ENCODE measurements around the gene ITIH6.
A peak's percentile ranks its signal among the peaks of the same experiment; 100 is the strongest.
"Not testable (repeated sequence)": the region's sequence is repeated elsewhere in the genome, so short reads cannot be mapped to it uniquely, and the experiment has no call there.

ITIH6 gene

GRCh38 chrX:54808109-54808604 lies 10.1 kb upstream of the ITIH6 start:
- peak; percentile 11 for DNase-seq (ENCODE audit: low read depth)

DNA sequence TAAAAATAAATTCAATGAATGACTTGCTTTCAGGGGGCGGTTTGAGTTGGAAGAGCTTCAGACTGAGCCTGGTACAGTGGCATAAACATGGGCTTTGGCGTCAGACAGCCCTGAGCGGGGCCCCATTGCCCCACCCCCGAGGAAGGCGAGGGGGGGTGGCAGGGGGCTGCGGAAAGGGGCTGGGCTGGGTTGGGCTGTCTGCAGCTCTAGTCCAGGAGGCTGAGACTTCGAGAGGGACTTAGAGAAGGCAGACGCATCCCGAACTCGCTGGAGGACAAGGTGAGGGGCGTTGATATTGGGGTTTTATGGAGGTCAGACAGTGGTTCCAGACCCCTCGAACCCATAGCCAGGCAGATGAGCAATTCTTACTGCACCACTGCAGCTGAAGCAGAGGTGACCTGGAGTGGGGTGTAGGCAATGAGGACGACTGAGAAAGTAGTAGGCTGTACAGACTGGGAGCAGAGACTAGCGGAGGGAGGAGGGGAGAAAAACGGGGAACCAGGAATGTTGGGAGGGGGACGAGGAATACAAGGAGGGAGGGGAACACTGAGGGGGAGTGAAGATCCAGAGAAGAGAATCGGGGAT lies 9.6 kb upstream of the ITIH6 start, which contains the start of gene MAGED2:
Gene MAGED2 (plus strand): TSS at position 222 of the 585 bp plus-strand sequence. CDS start 1,587 bp downstream, outside the sequence.
- no peak for DNase-seq (ENCODE audit: low read depth)

GRCh38 chrX:54799046-54799445 lies 991 bp upstream of the ITIH6 start:
- DNase-seq (ENCODE audit: low read depth): no peak

- no peak for DNase-seq (ENCODE audit: low read depth)
Measured at GRCh38 chrX:54794795-54795194, 3.3 kb downstream of the ITIH6 start.

GRCh38 chrX:54794028-54794427 lies 4.0 kb downstream of the ITIH6 start:
- DNase-seq (ENCODE audit: low read depth): no peak

DNA sequence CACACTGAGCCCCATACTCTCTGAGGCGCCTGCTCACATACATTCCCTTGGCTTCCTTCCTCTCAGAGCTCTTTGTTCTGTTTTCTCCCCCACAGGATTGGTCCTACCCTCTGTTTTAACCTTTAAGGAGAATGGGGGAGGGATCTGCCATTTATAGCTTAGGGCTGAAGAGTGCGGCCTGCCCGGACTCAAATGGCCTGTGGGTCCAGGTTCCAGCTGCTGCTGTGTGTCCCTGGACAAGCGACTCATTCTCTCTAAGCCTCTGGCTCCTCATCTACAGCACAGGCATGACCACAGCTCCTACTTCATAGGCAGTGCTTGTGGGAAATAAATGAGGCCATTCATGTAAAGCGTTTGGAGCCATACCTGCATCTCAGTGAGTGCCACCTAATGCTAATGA lies 8.7 kb downstream of the ITIH6 start:
- DNase-seq (ENCODE audit: low read depth): not testable (repeated sequence)

DNA sequence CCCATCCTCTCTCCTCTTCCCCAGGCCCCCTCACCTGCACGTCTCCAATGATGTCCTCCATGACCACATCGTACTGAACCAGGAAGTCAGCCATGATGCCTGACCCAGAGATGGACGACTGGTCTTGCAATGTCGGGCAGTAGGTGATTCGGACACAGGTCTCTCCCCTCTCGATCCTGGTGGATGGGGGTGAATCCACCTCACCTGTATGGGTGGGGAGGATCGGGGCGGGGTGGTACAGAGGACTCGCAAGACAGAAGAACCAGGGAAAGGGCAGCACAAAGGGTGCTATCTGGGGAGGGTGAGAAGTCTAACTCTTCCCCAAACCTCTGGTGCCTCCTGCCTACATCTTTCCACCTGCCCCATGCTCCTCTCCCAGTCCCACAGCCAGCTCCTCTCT lies 9.6 kb downstream of the ITIH6 start:
- no peak for DNase-seq (ENCODE audit: low read depth)

DNA sequence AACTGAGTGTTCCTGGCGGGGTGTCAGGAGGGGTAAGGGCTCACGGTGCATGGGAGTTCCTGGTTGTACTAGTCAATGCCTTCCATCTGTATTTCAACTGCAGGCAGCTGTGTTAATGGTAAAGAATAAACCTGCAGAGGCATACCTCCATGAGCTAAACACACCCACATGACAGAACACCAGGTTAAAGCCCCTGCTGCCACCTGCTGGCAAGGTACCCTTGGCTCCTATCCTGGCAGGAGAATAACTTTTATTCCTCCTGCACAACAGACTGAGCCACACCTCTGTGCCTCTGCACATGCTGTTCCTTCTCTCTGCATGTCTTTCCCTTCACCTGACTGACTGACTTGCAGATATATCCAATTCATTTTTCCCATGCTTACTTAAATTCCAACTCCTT lies 11.1 kb downstream of the ITIH6 start:
- no peak for DNase-seq (ENCODE audit: low read depth)

- DNase-seq (ENCODE audit: low read depth): no peak
Measured at GRCh38 chrX:54785901-54786300, 12.2 kb downstream of the ITIH6 start.

DNA sequence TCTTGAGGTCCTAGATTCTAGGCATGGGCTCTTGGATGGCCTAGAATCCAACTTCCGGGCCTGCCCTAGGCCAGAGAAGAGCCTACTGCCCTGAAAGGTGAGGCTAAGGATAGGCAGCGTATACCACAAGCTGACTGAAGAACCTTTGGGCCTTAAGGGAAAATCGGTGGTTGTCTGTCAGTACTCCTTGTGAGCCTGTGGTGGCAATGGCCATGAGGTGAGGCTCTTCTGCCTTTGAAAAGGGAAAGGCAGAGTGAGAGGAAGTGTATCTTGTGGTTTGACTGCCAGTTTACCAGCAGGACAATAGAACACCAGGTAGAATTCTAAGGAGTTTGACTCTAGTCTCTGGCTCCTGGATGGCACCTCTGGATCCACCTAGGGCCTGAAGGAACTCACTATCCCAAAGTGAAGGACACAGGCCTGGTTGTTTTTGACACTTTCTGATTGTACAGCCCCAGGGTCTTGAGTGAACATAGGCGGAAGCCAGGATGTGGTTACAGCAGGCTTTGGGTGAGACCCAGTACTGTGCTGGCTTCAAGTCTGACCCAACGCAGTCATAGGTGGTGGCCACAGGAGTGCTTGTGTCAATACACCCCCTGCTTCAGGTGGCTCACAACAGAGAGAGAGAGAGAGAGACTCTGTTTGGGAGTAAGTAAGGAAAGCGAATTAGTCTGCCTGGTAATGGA lies 20.9 kb downstream of the ITIH6 start:
- DNase-seq (ENCODE audit: low read depth): no peak

GRCh38 chrX:54776061-54776460 lies 22.0 kb downstream of the ITIH6 start:
- no peak for DNase-seq (ENCODE audit: low read depth)

- not testable (repeated sequence) for DNase-seq (ENCODE audit: low read depth)
Measured at GRCh38 chrX:54774391-54775094, 23.5 kb downstream of the ITIH6 start.

DNA sequence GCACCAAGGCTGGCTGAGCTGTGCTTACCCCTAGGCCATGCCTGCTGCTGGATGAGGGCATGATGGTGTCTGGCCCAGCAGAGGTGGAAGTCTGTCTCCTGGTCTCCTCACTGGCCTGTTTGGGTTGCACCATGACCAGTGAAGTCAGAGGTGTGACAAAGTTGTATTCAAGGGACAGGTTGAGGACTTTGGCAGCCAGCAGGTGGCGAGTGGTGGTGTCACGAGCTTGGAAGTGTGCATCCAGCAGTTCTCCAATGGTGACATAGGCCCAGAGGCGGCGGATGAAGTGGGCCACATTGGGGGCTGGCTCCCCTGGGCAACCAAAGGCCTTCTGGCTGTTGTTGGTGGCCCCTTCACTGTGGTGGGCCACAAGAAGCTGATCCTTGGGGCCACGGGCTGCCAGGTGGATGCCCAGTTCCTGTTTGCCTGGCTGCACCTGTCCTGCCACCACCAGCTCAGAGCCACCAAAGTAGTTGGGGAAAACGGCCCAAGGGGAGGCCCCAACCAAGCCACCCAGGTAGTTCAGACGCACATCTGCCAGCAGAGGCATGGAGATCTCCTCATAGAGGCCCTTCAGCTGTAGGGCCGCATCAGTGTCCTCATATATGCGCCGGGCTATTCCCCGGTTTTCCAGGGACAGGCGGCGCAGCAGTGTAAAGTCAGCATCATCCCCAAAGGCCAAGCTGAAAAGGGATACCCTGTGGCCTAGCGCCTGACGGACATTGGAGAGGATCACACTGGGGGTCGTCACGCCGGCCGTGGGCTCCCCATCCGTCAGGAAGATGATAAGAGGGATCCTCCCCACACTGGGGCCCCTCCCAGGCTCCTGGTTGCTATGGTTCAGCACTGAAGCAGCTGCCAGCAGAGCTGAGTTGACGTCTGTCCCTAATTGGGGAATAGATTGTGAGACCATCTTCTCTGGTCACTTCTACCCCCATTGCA lies 39.7 kb downstream of the ITIH6 start:
- no peak for DNase-seq (ENCODE audit: low read depth)

- no peak for DNase-seq (ENCODE audit: low read depth)
Measured at GRCh38 chrX:54754854-54755253, 43.2 kb downstream of the ITIH6 start.

GRCh38 chrX:54748626-54749025 lies 49.4 kb downstream of the ITIH6 start:
- no peak for DNase-seq (ENCODE audit: low read depth)

DNA sequence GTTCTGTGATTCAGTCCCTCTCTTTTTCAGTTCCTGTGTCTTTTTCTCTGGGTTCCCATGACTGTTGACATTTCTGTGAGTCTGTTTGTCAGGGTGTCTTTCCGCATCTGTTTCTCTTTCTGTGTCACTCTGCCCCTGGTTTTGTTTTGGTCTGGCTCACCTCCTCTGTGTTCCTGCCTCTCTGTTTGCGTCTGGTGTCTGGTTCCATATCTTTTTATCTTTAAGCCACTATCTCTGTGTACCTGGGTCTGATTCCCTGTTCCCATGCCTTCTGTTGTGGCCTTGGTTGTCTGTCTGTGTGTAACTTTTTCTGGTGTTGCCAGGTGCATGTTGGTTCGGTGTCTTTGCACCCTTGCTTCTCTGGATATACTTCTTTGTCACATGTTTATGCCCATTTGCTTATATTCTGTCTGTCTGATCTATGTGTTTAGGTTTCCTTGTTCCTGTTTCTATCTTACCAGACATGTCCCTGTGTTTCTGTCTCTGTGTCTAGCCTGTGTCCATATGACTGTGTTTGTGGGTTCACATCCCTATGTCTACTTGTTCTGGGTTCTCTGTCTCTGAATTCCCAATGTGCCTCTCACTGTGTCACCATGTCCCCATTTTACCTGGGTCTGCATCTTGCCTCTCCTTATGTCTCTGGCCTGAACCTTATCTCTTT lies 50.2 kb downstream of the ITIH6 start:
- DNase-seq (ENCODE audit: low read depth): no peak

- DNase-seq (ENCODE audit: low read depth): no peak
Measured at GRCh38 chrX:54746928-54747327, 51.1 kb downstream of the ITIH6 start.

GRCh38 chrX:54745676-54746075 lies 52.4 kb downstream of the ITIH6 start:
- DNase-seq (ENCODE audit: low read depth): no peak

GRCh38 chrX:54738567-54738966 lies 59.5 kb downstream of the ITIH6 start:
- not testable (repeated sequence) for DNase-seq (ENCODE audit: low read depth)

DNA sequence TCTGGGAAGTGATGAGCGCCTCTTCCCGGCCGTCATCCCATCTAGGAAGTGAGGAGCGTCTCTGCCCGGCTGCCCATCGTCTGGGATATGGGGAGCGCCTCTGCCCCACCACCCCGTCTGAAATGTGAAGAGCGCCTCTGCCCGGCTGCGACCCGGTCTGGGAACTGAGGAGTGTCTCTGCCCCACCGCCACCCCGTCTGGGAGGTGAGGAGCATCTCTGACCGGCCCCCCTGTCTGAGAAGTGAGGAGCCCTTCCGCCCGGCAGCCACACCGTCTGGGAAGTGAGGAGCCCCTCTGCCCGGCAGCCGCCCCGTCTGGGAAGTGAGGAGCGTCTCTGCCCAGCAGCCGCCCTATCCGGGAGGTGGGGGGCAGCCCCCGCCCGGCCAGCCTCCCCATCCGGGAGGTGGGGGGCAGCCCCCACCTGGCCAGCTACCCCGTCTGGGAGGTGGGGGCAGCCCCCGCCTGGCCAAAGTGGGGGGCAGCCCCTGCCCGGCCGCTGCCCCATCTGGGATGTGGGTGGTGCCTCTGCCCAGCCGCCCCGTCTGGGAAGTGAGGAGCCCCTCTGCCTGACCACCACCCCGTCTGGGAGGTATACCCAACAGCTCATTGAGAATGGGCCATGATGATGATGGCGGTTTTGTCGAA lies 61.6 kb downstream of the ITIH6 start:
- not testable (repeated sequence) for DNase-seq (ENCODE audit: low read depth)

- DNase-seq (ENCODE audit: low read depth): no peak
Measured at GRCh38 chrX:54721424-54721823, 76.6 kb downstream of the ITIH6 start.
